H1 (cell line): ENCODE results near the gene GNAI1. TPM values are rescaled to one million over a fixed set of nuclear protein-coding genes. Genes with fewer than 3 reads are reported as not detected.

ENCODE experiments used
- CTCF ChIA-PET: fragments of 300-600 bp; sonication (Branson Sonifier 250); formaldehyde crosslinking; loops from one replicate; lab custom pipeline; 2021; ENCODE audit not compliant: partially characterized antibody; lab: Charles Lee
- POLR2A ChIA-PET: fragments of 300-600 bp; sonication (Branson Sonifier 250); formaldehyde crosslinking; loops from one replicate; lab custom pipeline; 2021; ENCODE audit warnings: inconsistent platforms; ENCODE audit not compliant: partially characterized antibody; lab: Charles Lee
- DNase-seq, 2 experiments: peaks; one replicate each; pipeline versions ENCODE4 v3.0.0 to v3.0.0-alpha.2; 2010 to 2022; ENCODE audit warnings: low spot score in 2 of 2, low read depth in 1 of 2, mixed read lengths in 1 of 2
- FAIRE-seq: peaks from 2 replicates; lab custom pipeline; 2011; peaks lifted over from hg19 to GRCh38; lab: Jason Lieb, UNC
- H2AFZ ChIP-seq: 2 replicates; pipeline ENCODE4 v1.8.1; 2012; ENCODE audit warnings: low read length, inconsistent platforms
- H2AK5ac ChIP-seq: 2 replicates; pipeline ENCODE4 v1.6.1; 2013; ENCODE audit warnings: low read depth, low read length
- H2BK120ac ChIP-seq: replicated peaks from 2 replicates; pipeline ENCODE3; 2013; ENCODE audit warnings: low read depth, low read length, inconsistent platforms
- H2BK12ac ChIP-seq: 2 replicates; pipeline ENCODE4 v1.6.1; 2013; ENCODE audit warnings: low read depth, low read length
- H2BK15ac ChIP-seq: 2 replicates; pipeline ENCODE4 v1.6.1; 2013; ENCODE audit warnings: low read length
- H2BK20ac ChIP-seq: 2 replicates; pipeline ENCODE4 v1.6.1; 2013; ENCODE audit warnings: low read length
- H2BK5ac ChIP-seq: 2 replicates; pipeline ENCODE4 v1.6.1; 2013; ENCODE audit warnings: low read depth, low read length
- H3K14ac ChIP-seq: 2 replicates; pipeline ENCODE4 v1.6.1; 2013; ENCODE audit warnings: inconsistent platforms; ENCODE audit not compliant: insufficient read length
- H3K18ac ChIP-seq: 2 replicates; pipeline ENCODE4 v1.6.1; 2013; ENCODE audit warnings: low read length; ENCODE audit errors: extremely low read depth
- H3K23ac ChIP-seq: 2 replicates; pipeline ENCODE4 v1.6.1; 2013; ENCODE audit warnings: inconsistent platforms; ENCODE audit not compliant: insufficient read length
- H3K23me2 ChIP-seq: 2 replicates; pipeline ENCODE4 v1.6.1; 2013; ENCODE audit warnings: low read depth, low read length
- H3K27ac ChIP-seq: 2 replicates; pipeline ENCODE4 v1.6.1; 2011; ENCODE audit warnings: low read depth, low read length, inconsistent platforms
- H3K27me3 ChIP-seq, 4 experiments: replicated peaks in 1 of 4; 1 replicate in 1 of 4; 2 replicates in 3 of 4; pipeline versions ENCODE4 v1.6.1 to v1.8.1; 2011 to 2013; ENCODE audit warnings: low read length in 3 of 4, mild to moderate bottlenecking in 3 of 4, inconsistent platforms in 2 of 4, mixed read lengths in 2 of 4, moderate library complexity in 1 of 4; ENCODE audit not compliant: control insufficient read depth in 3 of 4, insufficient read depth in 3 of 4; ENCODE audit errors: extremely low read depth in 1 of 4
- H3K36me3 ChIP-seq, 4 experiments: 2 replicates each; pipeline versions ENCODE4 v1.6.1 to v1.8.1; 2011 to 2013; ENCODE audit warnings: mild to moderate bottlenecking in 4 of 4, low read length in 3 of 4, moderate library complexity in 2 of 4, control low read depth in 1 of 4, inconsistent platforms in 1 of 4; ENCODE audit not compliant: insufficient read depth in 4 of 4, control insufficient read depth in 2 of 4
- H3K4ac ChIP-seq: replicated peaks from 2 replicates; pipeline ENCODE3; 2013; ENCODE audit warnings: low read length, low read depth, mixed read lengths, inconsistent platforms; ENCODE audit not compliant: insufficient read length
- H3K4me1 ChIP-seq, 4 experiments: replicated peaks in 1 of 4; 1 replicate in 1 of 4; 2 replicates in 3 of 4; pipeline versions ENCODE4 v1.6.1 to v1.8.1; 2011 to 2013; ENCODE audit warnings: low read length in 3 of 4, inconsistent platforms in 2 of 4, mixed read lengths in 1 of 4; ENCODE audit not compliant: insufficient read depth in 4 of 4, control insufficient read depth in 3 of 4
- H3K4me2 ChIP-seq, 2 experiments: 2 replicates each; pipeline versions ENCODE4 v1.6.1 to v1.8.1; 2011 to 2013; ENCODE audit warnings: low read depth in 2 of 2, low read length in 2 of 2, control low read depth in 1 of 2, inconsistent platforms in 1 of 2, mild to moderate bottlenecking in 1 of 2; ENCODE audit not compliant: insufficient read depth in 1 of 2
- H3K4me3 ChIP-seq, 4 experiments: fragments of 200-600, 300-600 bp in 1 of 4; sonication (generic), shearing (Covaris generic), sonication (Bioruptor Twin) in 1 of 4; 2 replicates each; pipeline versions ENCODE4 v1.5.1 to v1.8.1; 2011 to 2016; ENCODE audit warnings: low read length in 4 of 4, low read depth in 3 of 4, control low read depth in 2 of 4, inconsistent platforms in 2 of 4, mild to moderate bottlenecking in 2 of 4, mixed read lengths in 1 of 4, moderate library complexity in 1 of 4; ENCODE audit not compliant: insufficient read depth in 2 of 4; ENCODE audit errors: extremely low read depth in 1 of 4
- H3K56ac ChIP-seq: replicated peaks from 2 replicates; pipeline ENCODE3; 2013; ENCODE audit warnings: low read depth, mild to moderate bottlenecking, mixed read lengths, low read length, inconsistent platforms; ENCODE audit not compliant: insufficient read length
- H3K79me1 ChIP-seq: 2 replicates; pipeline ENCODE4 v1.6.1; 2013; ENCODE audit warnings: low read depth, low read length, control low read depth
- H3K79me2 ChIP-seq, 2 experiments: 2 replicates each; pipeline versions ENCODE4 v1.6.1 to v1.8.1; 2012 to 2013; ENCODE audit warnings: low read length in 2 of 2, mild to moderate bottlenecking in 2 of 2, inconsistent platforms in 1 of 2; ENCODE audit not compliant: insufficient read depth in 2 of 2, control insufficient read depth in 1 of 2
- H3K9ac ChIP-seq, 4 experiments: replicated peaks in 1 of 4; 1 replicate in 1 of 4; 2 replicates in 3 of 4; pipeline versions ENCODE4 v1.6.1 to v1.8.1; 2011 to 2013; ENCODE audit warnings: low read depth in 3 of 4, low read length in 3 of 4, control low read depth in 2 of 4, mild to moderate bottlenecking in 2 of 4, moderate library complexity in 2 of 4, inconsistent platforms in 1 of 4; ENCODE audit errors: extremely low read depth in 1 of 4
- H3K9me3 ChIP-seq, 2 experiments: 2 replicates each; pipeline versions ENCODE4 v1.6.1 to v1.8.1; 2012 to 2013; ENCODE audit warnings: mild to moderate bottlenecking in 2 of 2, moderate library complexity in 2 of 2, control low read depth in 1 of 2, inconsistent platforms in 1 of 2, low read depth in 1 of 2, low read length in 1 of 2, mixed read lengths in 1 of 2; ENCODE audit not compliant: insufficient read depth in 2 of 2
- H4K20me1 ChIP-seq, 2 experiments: replicated peaks in 1 of 2; 2 replicates each; pipeline versions ENCODE3 to v1.8.1; 2011 to 2013; ENCODE audit warnings: inconsistent platforms in 2 of 2, low read length in 2 of 2, mild to moderate bottlenecking in 1 of 2; ENCODE audit not compliant: insufficient read depth in 2 of 2, control insufficient read depth in 1 of 2
- H4K5ac ChIP-seq: 2 replicates; pipeline ENCODE4 v1.6.1; 2013; ENCODE audit warnings: low read length, low read depth, mixed read lengths, inconsistent platforms; ENCODE audit not compliant: insufficient read length
- H4K8ac ChIP-seq: 2 replicates; pipeline ENCODE4 v1.8.0; 2013; ENCODE audit warnings: mild to moderate bottlenecking, moderate library complexity, low read length, inconsistent platforms; ENCODE audit not compliant: insufficient read depth; ENCODE audit errors: extremely low read depth
- H4K91ac ChIP-seq: replicated peaks from 2 replicates; pipeline ENCODE3; 2013; ENCODE audit warnings: low read length, mixed read lengths, inconsistent platforms; ENCODE audit not compliant: insufficient read length
- BRCA1 ChIP-seq: IDR thresholded peaks from 2 replicates; pipeline ENCODE4 v1.6.1; 2012; ENCODE audit warnings: low read depth, low read length, improper control_type of control experiment
- CHD2 ChIP-seq: IDR thresholded peaks from 2 replicates; pipeline ENCODE4 v1.6.1; 2012; ENCODE audit warnings: low read length, improper control_type of control experiment
- EP300 ChIP-seq, 2 experiments: IDR thresholded peaks; 1 replicate in 1 of 2; 2 replicates in 1 of 2; pipeline ENCODE4 v1.6.1; 2011 to 2012; ENCODE audit warnings: low read depth in 2 of 2, low read length in 2 of 2, mild to moderate bottlenecking in 2 of 2, borderline replicate concordance in 1 of 2, inconsistent platforms in 1 of 2, moderate library complexity in 1 of 2
- GABPA ChIP-seq: IDR thresholded peaks from 2 replicates; pipeline ENCODE4 v1.6.1; 2011; ENCODE audit warnings: mild to moderate bottlenecking, low read length, moderate library complexity, borderline replicate concordance; ENCODE audit not compliant: insufficient read depth
- KDM1A ChIP-seq: fragments of 200-600, 300-600 bp; sonication (generic); IDR thresholded peaks from 2 replicates; pipeline ENCODE4 v1.7.1; 2016; ENCODE audit warnings: mild to moderate bottlenecking, low read length, borderline replicate concordance
- RFX5 ChIP-seq: IDR thresholded peaks from 2 replicates; pipeline ENCODE4 v1.6.1; 2011; ENCODE audit warnings: low read depth, low read length, improper control_type of control experiment, borderline replicate concordance
- TAF7 ChIP-seq: optimal IDR thresholded peaks from 2 replicates; pipeline ENCODE3; 2011; ENCODE audit warnings: low read depth, mild to moderate bottlenecking, inconsistent platforms, low read length, moderate library complexity, borderline replicate concordance
- TBP ChIP-seq: IDR thresholded peaks from 2 replicates; pipeline ENCODE4 v1.6.1; 2011; ENCODE audit warnings: low read depth, low read length, improper control_type of control experiment
- WGBS, 2 experiments: shearing (Covaris generic) in 1 of 2; methylation state at CpG; one replicate each; pipeline versions ENCODE4 v1.1.6 to v1.1.7; 2013 to 2015; ENCODE audit warnings: low lambda C conversion rate in 2 of 2, mixed read lengths in 2 of 2, inconsistent platforms in 1 of 2, low coverage in 1 of 2, missing lambda C conversion rate in 1 of 2; ENCODE audit not compliant: insufficient replicate concordance in 2 of 2, insufficient coverage in 1 of 2, insufficient read length in 1 of 2; ENCODE audit errors: extremely low coverage in 1 of 2, missing lambda C conversion rate in 1 of 2; 5-methylcytosine and 5-hydroxymethylcytosine counted together
- polyA plus RNA-seq, 7 experiments: library from polyadenylated mRNA; depleted of rRNA in 3 of 7; stranded (reverse) in 5 of 7; unstranded in 2 of 7; fragments of >200 nt in 5 of 7; fragments of 200-250 nt in 2 of 7; gene quantifications; 1 replicate in 5 of 7; 2 replicates in 1 of 7; 4 replicates in 1 of 7; pipeline versions ENCODE4 v1.2.1 to v1.2.3, GENCODE V29; 2011 to 2013; ENCODE audit warnings: missing spikeins in 2 of 7, mixed read lengths in 2 of 7
- total RNA-seq: library from RNA; stranded (reverse); fragmentation: NEBNext Ultra II Directional; extraction: Animal tissue kit (Norgen Biotek cat#: 25700); gene quantifications from 2 replicates; pipeline ENCODE4 v1.2.1, GENCODE V29; 2021

The GNAI1 gene
- total and polyA plus RNA-seq, 2 of the 8 experiments (the other 6 are each of a cell fraction or from before 2014, with no cell fraction given) = 8.0 to 29.5 TPM

GRCh38 chr7:80128918-80129317, 5.7 kb upstream of the GNAI1 start:
- Histone ChIP-seq H3K56ac (no peak overlapping the region), H3K23ac (no peak overlapping the region), H3K36me3 (no peaks in the 10 kb centered on the region), H3K27me3 (peaks cover 7 to 31% (median 22%) of the 10 kb centered on the region in 4 experiments; a peak in 6 of 7 replicates), H2BK12ac (peak overlapping the region; percentile 65; the same call in 1 of the 2 replicates), H2BK5ac (peak overlapping the region; percentile 12; the same call in 1 of the 2 replicates), H2BK20ac (peak overlapping the region; percentile 80), H4K91ac (no peak overlapping the region), H4K8ac (no peak overlapping the region), H2BK15ac (no peak overlapping the region), H3K79me2 (no peaks in the 10 kb centered on the region), H3K9me3 (no peaks in the 10 kb centered on the region), H2AK5ac (peak overlapping the region; percentile 95; the same call in 1 of the 2 replicates), H3K27ac (no peak overlapping the region), H3K14ac (no peak overlapping the region), H4K20me1 (no peaks in the 10 kb centered on the region), H3K9ac (no peak overlapping the region), H3K23me2 (peaks cover 5% of the 10 kb centered on the region), H3K4ac (no peak overlapping the region), H3K4me3 (no peak overlapping the region), H2AFZ (no peak overlapping the region), H2BK120ac (no peak overlapping the region), H3K4me2 (no peak overlapping the region), H3K18ac (peak overlapping the region; percentile 25; the same call in 1 of the 2 replicates), H4K5ac (no peak overlapping the region), H3K79me1 (no peaks in the 10 kb centered on the region), H3K4me1 (peaks cover 1 to 16% (median 14%) of the 10 kb centered on the region in 4 experiments; a peak in 5 of 7 replicates)
- ChIA-PET POLR2A (no interaction called here), CTCF (interaction anchor here (0.5 to 1.0 kb wide), 2 partner anchors 22 to 152 kb away, joined by 3 to 4 read pairs; no protein-coding TSS in a partner anchor)
- FAIRE-seq = no peak
- TF ChIP-seq BRCA1 (no peak), TAF7 (no peak), CHD2 (no peak), TBP (no peak), RFX5 (no peak), KDM1A (no peak), EP300 (IDR thresholded peaks at IDR 0.05; ENCODE audit: borderline replicate concordance in 1 of 2, low read depth in 2 of 2, low read length in 2 of 2) (no peak), GABPA (no peak)
- DNase-seq = no peak
- 95% methylated on average over 3 of the region's 3 CpGs; no CpG with 5 or more reads in 1 of the 2 experiments for WGBS, 2 experiments
